Activated CD4-positive, alpha-beta memory T cell treated with anti-CD3 and anti-CD28 coated beads for 36 hours (primary cell): ENCODE measurements around the gene TPK1. TPM values are rescaled to one million over a fixed set of nuclear protein-coding genes. Genes with fewer than 3 reads are reported as not detected.

Source experiments
- CTCF ChIA-PET: fragments of 350-600 bp; sonication (Branson Sonifier 250); formaldehyde crosslinking; loops from one replicate; lab custom pipeline; 2021; ENCODE audit warnings: antibody characterized with exemption, inconsistent platforms; lab: Charles Lee
- POLR2A ChIA-PET: fragments of 350-600 bp; sonication (Branson Sonifier 250); formaldehyde crosslinking; loops from one replicate; lab custom pipeline; 2021; ENCODE audit warnings: antibody characterized with exemption; lab: Charles Lee
- DNase-seq: peaks from one replicate; pipeline ENCODE4 v3.0.0-alpha.2; 2020
- H3K27ac Mint-ChIP-seq: one replicate; pipeline ENCODE4 v1.8.0; 2021; ENCODE audit warnings: mixed read lengths
- H3K27me3 Mint-ChIP-seq: one replicate; pipeline ENCODE4 v1.8.0; 2021; ENCODE audit warnings: mixed read lengths
- H3K36me3 Mint-ChIP-seq: one replicate; pipeline ENCODE4 v1.8.0; 2021; ENCODE audit warnings: mixed read lengths
- H3K4me1 Mint-ChIP-seq: one replicate; pipeline ENCODE4 v1.8.0; 2021; ENCODE audit warnings: low read depth, mixed read lengths
- H3K4me3 Mint-ChIP-seq: one replicate; pipeline ENCODE4 v1.8.0; 2021; ENCODE audit warnings: mild to moderate bottlenecking, mixed read lengths
- H3K9me3 Mint-ChIP-seq: one replicate; pipeline ENCODE4 v1.8.0; 2021; ENCODE audit warnings: mixed read lengths
- intact Hi-C: fragments of 100-400 bp; cut with micrococcal nuclease; formaldehyde crosslinking; loops from one replicate; pipeline ENCODE4 v1.15.1; 2023
- total RNA-seq, 2 experiments: library from RNA; stranded (reverse); gene quantifications; one replicate each; pipeline ENCODE4 v1.2.3, GENCODE V29; 2021

The TPK1 gene
- total RNA-seq, 2 experiments from 2014 or later = 19.1 to 26.0 TPM

GRCh38 chr7:144659211-144659610 is 176.6 kb downstream of the TPK1 start:
- POLR2A ChIA-PET = no interaction called here
- no peaks in the 10 kb centered on the region for H3K27me3 Mint-ChIP-seq
- no peak for DNase-seq
- H3K27ac Mint-ChIP-seq = no peak overlapping the region
- intact Hi-C loops = no loop called here
- H3K9me3 Mint-ChIP-seq = no peaks in the 10 kb centered on the region
- CTCF ChIA-PET = no interaction called here
- no peaks in the 10 kb centered on the region for H3K4me1 Mint-ChIP-seq
- no peak overlapping the region for H3K4me3 Mint-ChIP-seq
- H3K36me3 Mint-ChIP-seq = peaks cover 9% of the 10 kb centered on the region

GRCh38 chr7:144656965-144657517 is 178.8 kb downstream of the TPK1 start:
- Mint-ChIP-seq H3K27ac (no peak overlapping the region), H3K9me3 (no peaks in the 10 kb centered on the region), H3K4me3 (no peak overlapping the region), H3K36me3 (peaks cover 1% of the 10 kb centered on the region), H3K27me3 (no peaks in the 10 kb centered on the region), H3K4me1 (no peaks in the 10 kb centered on the region)
- ChIA-PET POLR2A (no interaction called here), CTCF (no interaction called here)
- no peak for DNase-seq
- intact Hi-C loops = no loop called here

GRCh38 chr7:144653449-144653848 is 182.4 kb downstream of the TPK1 start:
- POLR2A ChIA-PET = no interaction called here
- Mint-ChIP-seq H3K36me3 (peaks cover 9% of the 10 kb centered on the region), H3K4me1 (no peaks in the 10 kb centered on the region), H3K4me3 (no peak overlapping the region), H3K9me3 (peaks cover 3% of the 10 kb centered on the region), H3K27ac (no peak overlapping the region), H3K27me3 (no peaks in the 10 kb centered on the region)
- CTCF ChIA-PET = no interaction called here
- DNase-seq = no peak
- intact Hi-C loops = no loop called here

GRCh38 chr7:144650439-144650838 is 185.4 kb downstream of the TPK1 start:
- Mint-ChIP-seq H3K4me3 (no peak overlapping the region), H3K27ac (no peak overlapping the region), H3K27me3 (no peaks in the 10 kb centered on the region), H3K36me3 (peaks cover 25% of the 10 kb centered on the region), H3K4me1 (no peaks in the 10 kb centered on the region), H3K9me3 (peaks cover 3% of the 10 kb centered on the region)
- DNase-seq = no peak
- ChIA-PET POLR2A (no interaction called here), CTCF (no interaction called here)
- intact Hi-C loops = no loop called here

- no peak overlapping the region for H3K27ac Mint-ChIP-seq
- H3K4me3 Mint-ChIP-seq = no peak overlapping the region
- POLR2A ChIA-PET = no interaction called here
- CTCF ChIA-PET = no interaction called here
- peaks cover 26% of the 10 kb centered on the region for H3K36me3 Mint-ChIP-seq
- no peak for DNase-seq
- intact Hi-C loops = no loop called here
- H3K27me3 Mint-ChIP-seq = no peaks in the 10 kb centered on the region
- peaks cover 3% of the 10 kb centered on the region for H3K9me3 Mint-ChIP-seq
- H3K4me1 Mint-ChIP-seq = no peaks in the 10 kb centered on the region
Observed at GRCh38 chr7:144649120-144649519, 186.7 kb downstream of the TPK1 start.

- H3K27me3 Mint-ChIP-seq = no peaks in the 10 kb centered on the region
- DNase-seq = no peak
- no peak overlapping the region for H3K27ac Mint-ChIP-seq
- H3K4me1 Mint-ChIP-seq = no peaks in the 10 kb centered on the region
- no peaks in the 10 kb centered on the region for H3K9me3 Mint-ChIP-seq
- ChIA-PET POLR2A (no interaction called here), CTCF (no interaction called here)
- H3K4me3 Mint-ChIP-seq = no peak overlapping the region
- intact Hi-C loops = no loop called here
- H3K36me3 Mint-ChIP-seq = peaks cover 5% of the 10 kb centered on the region
Observed at GRCh38 chr7:144641389-144642044, 194.3 kb downstream of the TPK1 start.

- Mint-ChIP-seq H3K4me1 (no peaks in the 10 kb centered on the region), H3K27ac (no peak overlapping the region), H3K4me3 (no peak overlapping the region), H3K27me3 (no peaks in the 10 kb centered on the region), H3K9me3 (peaks cover 5% of the 10 kb centered on the region), H3K36me3 (peaks cover 7% of the 10 kb centered on the region)
- intact Hi-C loops = no loop called here
- no peak for DNase-seq
- POLR2A ChIA-PET = no interaction called here
- CTCF ChIA-PET = no interaction called here
Observed at GRCh38 chr7:144632724-144633123, 203.1 kb downstream of the TPK1 start.

- intact Hi-C loops = no loop called here
- H3K4me1 Mint-ChIP-seq = no peaks in the 10 kb centered on the region
- no peak overlapping the region for H3K27ac Mint-ChIP-seq
- ChIA-PET CTCF (interaction anchor here (0.7 kb wide), 1 partner anchor 593 kb away, joined by 3 read pairs; no protein-coding TSS in a partner anchor), POLR2A (no interaction called here)
- DNase-seq = no peak
- peaks cover 5% of the 10 kb centered on the region for H3K9me3 Mint-ChIP-seq
- H3K4me3 Mint-ChIP-seq = no peak overlapping the region
- H3K27me3 Mint-ChIP-seq = no peaks in the 10 kb centered on the region
- peaks cover 7% of the 10 kb centered on the region for H3K36me3 Mint-ChIP-seq
Observed at GRCh38 chr7:144629598-144629997, 206.3 kb downstream of the TPK1 start.

- peaks cover 5% of the 10 kb centered on the region for H3K9me3 Mint-ChIP-seq
- no peak for DNase-seq
- no peak overlapping the region for H3K4me3 Mint-ChIP-seq
- H3K27ac Mint-ChIP-seq = no peak overlapping the region
- intact Hi-C loops = no loop called here
- H3K27me3 Mint-ChIP-seq = no peaks in the 10 kb centered on the region
- no peaks in the 10 kb centered on the region for H3K4me1 Mint-ChIP-seq
- H3K36me3 Mint-ChIP-seq = peaks cover 7% of the 10 kb centered on the region
- ChIA-PET POLR2A (no interaction called here), CTCF (interaction anchor here (0.7 kb wide), 1 partner anchor 593 kb away, joined by 3 read pairs; no protein-coding TSS in a partner anchor)
Observed at GRCh38 chr7:144629011-144629410, 206.8 kb downstream of the TPK1 start.

- H3K4me1 Mint-ChIP-seq = no peaks in the 10 kb centered on the region
- peaks cover 5% of the 10 kb centered on the region for H3K9me3 Mint-ChIP-seq
- H3K27ac Mint-ChIP-seq = no peak overlapping the region
- DNase-seq = no peak
- peaks cover 5% of the 10 kb centered on the region for H3K36me3 Mint-ChIP-seq
- H3K27me3 Mint-ChIP-seq = no peaks in the 10 kb centered on the region
- intact Hi-C loops = no loop called here
- ChIA-PET POLR2A (no interaction called here), CTCF (no interaction called here)
- H3K4me3 Mint-ChIP-seq = no peak overlapping the region
Observed at GRCh38 chr7:144628176-144628575, 207.7 kb downstream of the TPK1 start.

GRCh38 chr7:144622745-144623144 is 213.1 kb downstream of the TPK1 start:
- intact Hi-C loops = no loop called here
- peaks cover 32% of the 10 kb centered on the region for H3K36me3 Mint-ChIP-seq
- ChIA-PET CTCF (no interaction called here), POLR2A (no interaction called here)
- H3K9me3 Mint-ChIP-seq = peaks cover 16% of the 10 kb centered on the region
- no peaks in the 10 kb centered on the region for H3K4me1 Mint-ChIP-seq
- H3K27me3 Mint-ChIP-seq = no peaks in the 10 kb centered on the region
- no peak overlapping the region for H3K4me3 Mint-ChIP-seq
- no peak overlapping the region for H3K27ac Mint-ChIP-seq
- DNase-seq = no peak

GRCh38 chr7:144606261-144606660 is 229.6 kb downstream of the TPK1 start:
- no peak overlapping the region for H3K27ac Mint-ChIP-seq
- H3K4me3 Mint-ChIP-seq = no peak overlapping the region
- CTCF ChIA-PET = no interaction called here
- intact Hi-C loops = no loop called here
- H3K27me3 Mint-ChIP-seq = no peaks in the 10 kb centered on the region
- H3K36me3 Mint-ChIP-seq = peaks cover 7% of the 10 kb centered on the region
- POLR2A ChIA-PET = no interaction called here
- H3K4me1 Mint-ChIP-seq = no peaks in the 10 kb centered on the region
- no peaks in the 10 kb centered on the region for H3K9me3 Mint-ChIP-seq
- DNase-seq = no peak

GRCh38 chr7:144596953-144597352 is 238.9 kb downstream of the TPK1 start:
- Mint-ChIP-seq H3K4me3 (no peak overlapping the region), H3K36me3 (peaks cover 48% of the 10 kb centered on the region), H3K9me3 (peaks cover 38% of the 10 kb centered on the region), H3K4me1 (no peaks in the 10 kb centered on the region), H3K27me3 (no peaks in the 10 kb centered on the region), H3K27ac (no peak overlapping the region)
- ChIA-PET POLR2A (no interaction called here), CTCF (no interaction called here)
- no peak for DNase-seq
- intact Hi-C loops = no loop called here
